HG03469 (cell line): ENCODE data around the gene NCLN.
"Not testable (repeated sequence)": the region's sequence is repeated elsewhere in the genome, so short reads cannot be mapped to it uniquely, and the experiment has no call there.

Source experiments
- ATAC-seq: cut with Tn5 transposase; IDR thresholded peaks from one replicate; pipeline ENCODE4 v1.9.1; 2021; ENCODE audit warnings: mild to moderate bottlenecking, moderate library complexity, moderate number of reproducible peaks; ENCODE audit not compliant: unreplicated experiment

The NCLN gene

DNA sequence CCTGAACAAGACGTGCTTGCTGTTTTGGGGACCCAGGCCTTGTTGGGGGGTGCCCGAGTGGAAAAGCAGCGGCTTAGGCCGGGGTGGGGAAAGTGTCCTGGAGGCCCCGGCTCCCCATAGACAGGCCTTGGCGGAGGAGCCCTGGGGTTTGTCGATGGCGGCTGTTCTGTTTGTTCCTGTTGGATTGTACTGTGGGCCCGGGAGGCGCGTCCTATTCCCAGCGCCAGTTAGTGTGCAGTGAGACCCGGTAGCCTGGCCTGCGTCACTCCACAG lies 11.1 kb downstream of the NCLN start:
- no peak for ATAC-seq

DNA sequence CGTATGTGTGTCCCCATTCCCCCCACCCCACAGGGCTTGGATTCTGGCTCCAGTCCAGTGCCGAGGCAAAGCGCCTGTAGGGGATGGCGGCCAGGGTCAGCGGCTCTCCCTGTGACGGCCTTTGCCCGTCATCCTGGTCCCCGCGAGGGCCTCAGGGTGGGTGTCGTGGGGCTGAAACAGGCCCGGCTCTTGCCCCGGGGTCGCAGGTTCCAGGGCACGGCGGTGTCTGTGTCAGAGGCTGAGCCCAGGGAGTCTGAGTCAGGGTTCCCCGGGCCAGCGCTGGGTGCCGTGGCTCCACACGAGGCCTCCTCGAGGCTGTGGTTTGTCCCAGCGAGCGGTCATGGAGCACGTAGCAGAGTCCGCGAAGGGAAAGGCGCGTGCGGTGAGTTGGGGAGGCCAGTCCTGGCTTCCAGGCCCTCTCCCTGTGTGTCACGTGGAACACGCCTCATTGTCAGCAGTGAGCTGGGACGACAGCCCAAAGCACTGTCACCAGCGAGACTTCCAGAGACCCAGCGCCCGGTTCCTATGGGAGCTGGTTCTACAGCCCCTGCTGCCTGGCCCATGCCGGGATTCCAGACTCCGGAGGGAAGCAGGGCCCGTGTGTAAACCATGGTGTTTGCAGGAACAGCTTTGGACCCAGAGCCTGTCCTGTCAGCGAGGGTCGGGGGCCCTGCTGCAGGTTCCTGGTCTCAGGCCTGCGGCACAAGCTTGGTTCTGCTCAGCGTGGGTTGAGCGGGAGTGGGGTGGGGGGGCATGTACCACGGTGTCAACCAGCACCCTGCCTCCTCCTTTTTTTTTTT lies 13.4 kb downstream of the NCLN start:
- ATAC-seq, result no peak

DNA sequence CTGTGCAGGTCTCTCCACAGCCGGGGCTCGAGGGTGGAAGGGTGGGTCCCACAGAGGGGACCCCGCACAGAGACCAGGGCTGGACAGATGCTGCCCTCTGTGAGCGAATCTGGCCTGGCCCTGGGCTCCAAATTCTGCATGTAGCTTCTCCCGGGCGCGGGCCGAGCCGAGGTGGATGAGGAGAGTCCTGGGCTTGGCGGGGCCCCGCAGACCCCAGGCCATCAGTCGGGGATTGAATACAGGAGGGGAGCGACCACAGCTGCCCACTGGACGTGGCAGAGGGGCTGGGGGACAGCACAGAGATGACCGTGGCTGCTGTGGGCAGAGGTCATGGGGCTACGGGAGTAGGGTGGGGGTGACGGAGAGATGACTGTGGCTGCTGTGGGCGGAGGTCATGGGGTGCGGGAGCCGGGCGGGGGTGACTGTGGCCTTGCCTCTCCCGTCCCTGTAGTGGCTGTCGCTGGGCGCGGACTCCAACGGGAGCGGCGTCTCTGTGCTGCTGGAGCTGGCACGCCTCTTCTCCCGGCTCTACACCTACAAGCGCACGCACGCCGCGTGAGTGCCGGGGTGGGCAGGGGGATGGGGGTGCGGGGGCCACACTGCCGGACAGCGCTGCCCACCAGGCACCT lies 15.5 kb downstream of the NCLN start:
- ATAC-seq, result no peak

DNA sequence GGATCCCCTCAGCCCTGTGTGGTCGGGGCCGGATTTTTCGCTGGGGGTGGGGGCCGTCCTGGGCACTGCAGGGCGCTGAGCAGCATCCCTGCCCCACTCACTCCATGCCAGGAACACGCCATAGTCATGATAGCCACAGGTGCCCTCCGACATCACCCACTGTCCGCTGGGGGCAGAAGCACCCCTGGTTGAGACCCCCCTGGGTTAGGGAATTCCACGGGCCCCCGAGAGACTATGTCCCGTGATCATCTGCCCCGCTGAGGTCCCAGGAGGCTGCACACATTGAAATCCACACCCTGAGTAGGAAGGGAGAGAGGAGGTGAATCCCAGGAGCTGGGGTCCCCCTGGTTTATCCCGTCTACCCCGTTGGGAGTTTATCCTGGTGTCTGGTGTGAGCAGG lies 16.2 kb downstream of the NCLN start:
- ATAC-seq, result no peak

DNA sequence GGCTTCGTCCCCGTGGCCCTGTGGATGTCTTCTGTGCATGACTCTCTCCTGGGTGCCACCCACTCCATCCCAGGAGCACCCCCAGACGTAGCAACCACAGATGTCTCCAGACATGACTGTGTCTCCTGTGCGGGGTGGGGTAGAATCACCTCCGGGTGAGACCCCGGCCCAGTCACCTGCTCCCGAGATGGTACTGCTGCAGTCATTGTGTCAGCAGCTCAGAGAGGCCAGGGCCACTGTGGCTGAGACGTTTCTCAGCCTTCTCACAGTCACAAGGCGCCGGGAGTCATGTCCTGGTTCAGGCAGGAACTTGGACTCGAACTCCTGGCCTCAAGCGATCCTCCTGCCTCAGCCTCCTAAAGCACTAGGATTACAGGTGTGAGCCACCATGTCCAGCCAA lies 16.6 kb downstream of the NCLN start:
- ATAC-seq, result no peak

DNA sequence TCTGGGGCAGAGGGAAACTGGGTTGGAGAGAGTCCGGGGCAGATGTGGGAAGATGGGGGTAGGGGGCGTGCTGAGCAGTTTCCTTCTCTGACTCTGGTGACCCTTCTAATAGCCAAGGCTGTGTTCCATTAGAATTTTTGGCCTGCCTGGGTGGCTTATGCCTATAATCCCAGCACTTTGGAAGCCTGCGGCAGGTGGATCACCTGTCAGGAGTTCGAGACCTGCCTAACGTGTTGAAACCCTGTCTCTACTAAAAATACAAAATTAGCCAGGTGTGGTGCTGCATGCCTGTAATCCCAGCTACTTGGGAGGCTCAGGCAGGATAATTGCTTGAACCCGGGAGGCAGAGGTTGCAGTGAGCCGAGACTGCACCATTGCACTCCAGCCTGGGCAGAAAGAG lies 17.2 kb downstream of the NCLN start:
- ATAC-seq, result not testable (repeated sequence)

DNA sequence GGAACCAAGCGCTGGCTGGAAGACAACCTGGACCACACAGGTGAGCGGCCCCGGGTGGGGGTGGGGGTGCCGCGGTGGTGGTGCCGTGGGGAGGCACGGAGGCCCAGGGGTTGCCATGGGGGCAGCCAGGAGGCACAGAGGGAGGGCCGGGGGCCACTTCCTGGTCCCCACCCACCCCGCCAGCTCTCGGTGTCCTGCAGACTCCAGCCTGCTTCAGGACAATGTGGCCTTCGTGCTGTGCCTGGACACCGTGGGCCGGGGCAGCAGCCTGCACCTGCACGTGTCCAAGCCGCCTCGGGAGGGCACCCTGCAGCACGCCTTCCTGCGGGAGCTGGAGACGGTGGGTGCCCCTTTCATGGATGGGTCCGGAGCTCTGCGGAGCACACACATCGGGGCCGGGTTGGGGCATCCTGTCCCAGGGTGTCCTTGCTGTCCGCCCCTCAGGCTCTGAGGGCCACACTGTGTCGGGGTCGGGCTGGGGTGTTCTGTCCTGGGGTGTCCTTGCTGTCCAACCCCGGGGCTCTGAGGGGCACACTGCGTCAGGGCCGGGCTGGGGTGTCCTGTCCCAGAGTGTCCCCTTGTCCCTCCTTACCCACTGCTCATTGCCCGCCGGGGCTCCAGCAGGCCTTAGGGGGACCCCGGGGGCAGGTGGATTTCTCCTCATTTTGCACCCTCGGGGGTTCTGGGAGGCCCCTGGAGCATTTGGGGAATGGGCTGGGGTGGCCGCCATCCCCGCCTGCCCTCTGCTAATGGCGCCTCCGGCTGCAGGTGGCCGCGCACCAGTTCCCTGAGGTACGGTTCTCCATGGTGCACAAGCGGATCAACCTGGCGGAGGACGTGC lies 18.3 kb downstream of the NCLN start:
- no peak for ATAC-seq

DNA sequence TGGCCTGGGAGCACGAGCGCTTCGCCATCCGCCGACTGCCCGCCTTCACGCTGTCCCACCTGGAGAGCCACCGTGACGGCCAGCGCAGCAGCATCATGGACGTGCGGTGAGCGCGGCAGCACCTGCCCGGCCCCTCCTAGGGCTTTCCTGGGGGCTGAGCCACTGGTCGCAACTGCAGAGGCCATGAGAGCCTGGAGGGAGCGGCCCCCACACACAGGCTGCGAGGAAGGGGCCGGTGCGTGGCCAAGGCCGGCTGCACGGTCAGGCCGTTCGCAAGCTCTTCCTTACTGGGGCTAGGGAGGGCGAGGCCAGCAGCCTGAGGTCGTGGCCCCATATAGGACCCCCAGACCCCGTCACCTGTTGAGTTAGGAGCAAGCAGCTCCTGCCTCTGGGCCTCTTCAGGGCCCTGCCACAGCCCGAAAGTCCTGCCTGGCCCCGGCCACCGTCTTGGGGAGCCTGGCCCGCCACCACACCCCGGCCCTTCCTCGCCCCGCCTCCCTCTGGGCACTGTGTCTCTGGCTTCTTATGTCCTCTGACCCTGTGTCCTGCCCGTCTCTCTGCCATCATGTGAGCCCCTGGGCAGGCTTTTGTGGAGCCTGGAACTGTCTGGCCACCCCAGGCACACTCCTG lies 19.0 kb downstream of the NCLN start:
- no peak for ATAC-seq

DNA sequence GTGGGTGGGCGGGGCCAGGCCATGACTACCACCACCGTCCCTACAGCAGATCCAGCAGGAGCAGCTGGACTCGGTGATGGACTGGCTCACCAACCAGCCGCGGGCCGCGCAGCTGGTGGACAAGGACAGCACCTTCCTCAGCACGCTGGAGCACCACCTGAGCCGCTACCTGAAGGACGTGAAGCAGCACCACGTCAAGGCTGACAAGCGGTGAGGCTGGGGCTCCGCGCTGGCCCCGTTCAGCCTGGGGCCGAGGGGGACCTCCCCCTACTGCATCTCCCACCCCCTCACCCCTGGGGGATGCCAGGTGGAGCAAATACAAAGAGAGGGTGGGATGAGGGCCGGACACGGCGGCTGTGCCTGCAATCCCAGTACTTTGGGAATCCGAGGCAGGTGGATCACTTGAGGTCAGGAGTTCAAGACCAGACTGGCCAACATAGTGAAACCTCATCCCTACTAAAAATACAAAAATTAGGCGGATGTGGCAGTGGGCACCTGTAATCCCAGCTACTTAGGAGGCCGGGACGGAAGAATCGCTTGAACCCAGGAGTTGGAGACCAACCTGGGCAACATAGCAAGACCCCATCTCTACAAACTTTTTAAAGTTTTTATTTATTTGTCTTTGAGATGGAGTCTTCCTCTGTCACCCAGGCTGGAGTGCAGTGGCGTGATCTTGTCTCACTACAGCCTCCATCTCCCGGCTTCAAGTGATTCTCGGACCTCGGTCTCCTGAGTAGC lies 20.7 kb downstream of the NCLN start:
- no peak for ATAC-seq

DNA sequence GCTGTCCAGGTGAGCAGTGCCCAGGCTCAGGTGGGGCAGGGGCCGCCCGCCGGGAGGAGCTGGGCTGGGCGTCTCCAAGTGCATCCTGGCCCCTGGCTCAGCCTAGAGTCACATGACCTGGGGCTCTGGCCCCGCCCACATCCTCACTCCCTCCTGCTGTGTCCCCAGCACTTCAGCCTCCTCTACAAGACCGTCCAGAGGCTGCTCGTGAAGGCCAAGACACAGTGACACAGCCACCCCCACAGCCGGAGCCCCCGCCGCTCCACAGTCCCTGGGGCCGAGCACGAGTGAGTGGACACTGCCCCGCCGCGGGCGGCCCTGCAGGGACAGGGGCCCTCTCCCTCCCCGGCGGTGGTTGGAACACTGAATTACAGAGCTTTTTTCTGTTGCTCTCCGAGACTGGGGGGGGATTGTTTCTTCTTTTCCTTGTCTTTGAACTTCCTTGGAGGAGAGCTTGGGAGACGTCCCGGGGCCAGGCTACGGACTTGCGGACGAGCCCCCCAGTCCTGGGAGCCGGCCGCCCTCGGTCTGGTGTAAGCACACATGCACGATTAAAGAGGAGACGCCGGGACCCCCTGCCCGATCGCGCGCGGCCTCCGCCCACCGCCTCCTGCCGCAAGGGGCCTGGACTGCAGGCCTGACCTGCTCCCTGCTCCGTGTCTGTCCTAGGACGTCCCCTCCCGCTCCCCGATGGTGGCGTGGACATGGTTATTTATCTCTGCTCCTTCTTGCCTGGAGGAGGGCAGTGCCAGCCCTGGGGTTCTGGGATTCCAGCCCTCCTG lies 21.9 kb downstream of the NCLN start:
- ATAC-seq, result no peak

DNA sequence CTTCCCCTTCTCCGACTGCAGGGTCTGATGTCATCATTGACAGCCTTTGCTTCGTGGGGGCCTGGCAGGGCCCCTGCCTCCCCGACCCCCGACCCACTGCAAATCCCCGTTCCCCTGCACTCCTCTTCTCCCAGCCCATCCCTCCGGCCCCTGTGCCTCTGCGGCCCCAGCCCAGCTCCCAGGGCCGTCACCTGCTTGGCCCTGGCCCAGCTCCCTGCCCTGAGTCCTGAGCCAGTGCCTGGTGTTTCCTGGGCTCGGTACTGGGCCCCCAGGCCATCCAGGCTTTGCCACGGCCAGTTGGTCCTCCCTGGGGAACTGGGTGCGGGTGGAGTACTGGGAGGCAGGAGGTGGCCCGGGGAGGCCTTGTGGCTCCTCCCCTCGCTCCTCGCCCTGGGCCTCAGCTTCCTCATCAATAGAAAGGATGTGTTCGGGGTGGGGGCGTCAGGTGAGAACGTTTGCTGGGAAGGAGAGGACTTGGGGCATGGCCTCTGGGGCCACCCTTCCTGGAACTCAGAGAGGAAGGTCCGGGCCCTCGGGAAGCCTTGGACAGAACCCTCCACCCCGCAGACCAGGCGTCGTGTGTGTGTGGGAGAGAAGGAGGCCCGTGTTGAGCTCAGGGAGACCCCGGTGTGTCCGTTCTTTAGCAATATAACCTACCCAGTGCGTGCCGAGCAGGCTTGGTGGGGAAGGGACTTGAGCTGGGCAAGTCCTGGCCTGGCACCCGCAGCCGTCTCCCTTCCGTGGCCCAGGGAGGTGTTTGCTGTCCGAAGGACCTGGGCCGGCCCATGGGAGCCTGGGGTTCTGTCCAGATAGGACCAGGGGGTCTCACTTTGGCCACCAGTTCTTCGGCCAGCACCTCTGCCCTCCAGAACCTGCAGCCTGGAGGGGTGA lies 22.8 kb downstream of the NCLN start:
- ATAC-seq, result no peak

DNA sequence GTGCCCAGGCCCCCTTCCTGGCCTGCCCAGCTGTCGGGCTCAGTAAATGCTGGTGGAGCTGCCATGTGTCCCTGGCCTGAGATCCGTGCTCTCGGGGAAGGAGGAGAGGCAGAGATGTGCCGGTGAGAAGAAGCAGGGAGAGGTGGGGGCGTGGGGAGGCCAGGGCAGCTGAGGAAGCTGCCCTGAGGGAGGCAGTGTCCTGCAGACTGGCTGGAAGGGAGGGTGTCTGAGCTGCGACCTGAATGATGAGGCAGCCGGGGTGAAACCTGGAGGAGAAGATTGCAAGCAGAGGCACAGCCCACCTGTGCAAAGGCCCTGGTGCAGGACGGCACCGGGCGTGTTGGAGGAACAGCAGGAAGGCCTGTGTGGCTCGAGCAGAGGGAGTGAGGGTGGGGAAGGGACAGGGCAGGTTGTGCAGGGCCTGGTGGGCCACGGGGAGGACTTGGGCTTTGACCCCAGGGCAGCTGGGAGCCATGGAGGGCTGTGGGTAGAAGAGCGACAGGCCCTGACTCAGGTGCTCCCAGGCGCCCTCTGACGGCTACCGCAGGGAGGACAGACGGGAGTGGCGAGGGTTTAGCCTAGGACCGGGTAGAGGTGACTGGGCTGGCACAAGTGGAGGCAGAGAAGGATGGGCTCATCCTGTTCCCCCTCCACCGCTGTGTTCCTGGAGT lies 24.8 kb downstream of the NCLN start:
- ATAC-seq, result no peak

DNA sequence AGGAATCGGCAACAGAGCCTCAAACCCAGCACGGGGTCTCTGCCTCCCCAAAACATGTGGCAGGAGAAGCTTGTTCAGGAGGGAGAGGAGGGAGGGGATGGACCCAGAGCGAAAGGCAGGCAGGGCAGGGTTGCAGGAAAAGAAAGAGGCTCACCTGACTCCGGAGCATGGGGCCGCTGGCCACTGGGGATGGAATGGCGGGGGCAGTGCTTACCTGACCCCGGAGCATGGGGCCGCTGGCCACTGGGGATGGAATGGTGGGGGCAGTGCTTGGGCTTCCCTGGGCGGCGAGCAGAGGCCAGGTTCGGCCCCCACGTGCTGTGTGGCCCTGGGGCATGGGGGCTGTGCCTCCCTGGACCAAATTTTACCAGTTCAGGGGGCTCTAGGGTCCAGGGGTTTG lies 25.5 kb downstream of the NCLN start:
- ATAC-seq, result no peak

DNA sequence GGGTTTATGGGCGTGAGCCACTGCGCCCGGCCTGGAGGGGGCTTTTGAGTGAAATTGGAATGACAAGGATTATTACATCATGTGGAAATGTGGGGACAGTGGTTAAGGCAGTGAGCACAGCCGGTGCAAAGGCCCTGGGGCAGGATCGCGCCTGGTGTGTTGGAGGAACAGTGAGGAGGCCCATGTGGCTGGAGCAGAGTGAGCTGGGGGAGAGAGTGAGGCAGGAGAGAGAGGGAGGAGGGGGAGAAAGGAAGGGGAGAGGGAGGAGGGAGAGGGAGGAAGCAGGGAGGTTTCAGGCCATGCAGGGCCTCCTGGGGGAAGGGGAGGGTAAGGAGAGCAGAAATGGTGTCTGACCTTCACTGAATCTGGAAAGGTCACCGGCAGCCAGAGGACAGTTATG lies 27.4 kb downstream of the NCLN start:
- ATAC-seq, result no peak

DNA sequence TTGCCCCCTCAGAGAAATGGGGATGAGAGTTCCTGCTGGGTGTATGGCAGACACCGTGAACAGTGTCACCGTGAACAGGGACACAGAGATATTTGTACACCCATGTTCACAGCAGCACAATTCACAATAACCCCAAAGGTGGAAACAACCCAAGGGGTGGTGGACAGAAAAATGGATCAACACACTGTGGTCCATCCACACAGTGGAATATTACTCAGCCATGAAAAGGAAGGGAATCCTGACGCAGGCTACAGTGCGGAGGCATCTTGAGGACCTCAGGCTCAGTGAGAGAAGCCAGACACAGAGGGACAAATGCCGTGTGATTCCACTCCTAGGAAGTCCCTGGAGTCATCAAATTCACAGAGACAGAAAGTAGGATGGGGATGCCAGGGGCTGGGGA lies 31.1 kb downstream of the NCLN start:
- ATAC-seq, result no peak

DNA sequence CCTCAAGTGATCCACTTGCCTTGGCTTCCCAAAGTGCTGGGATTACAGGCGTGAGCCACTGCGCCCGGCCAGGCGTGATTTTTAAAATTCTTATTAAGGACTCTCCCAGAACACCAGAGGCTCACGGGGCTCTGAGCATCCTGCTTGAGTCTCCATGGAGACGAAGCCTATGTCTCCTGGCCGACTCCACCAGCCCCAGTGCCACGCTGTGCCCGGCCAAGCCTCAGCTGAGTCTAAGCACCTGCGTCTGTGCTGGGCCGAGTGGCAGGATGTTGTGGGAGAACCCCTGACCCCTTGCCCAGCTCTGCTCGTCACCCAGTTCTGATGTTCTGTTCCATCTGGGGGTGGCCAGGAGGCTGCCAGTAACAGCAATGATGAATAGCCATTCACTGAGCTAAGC lies 34.8 kb downstream of the NCLN start:
- no peak for ATAC-seq

DNA sequence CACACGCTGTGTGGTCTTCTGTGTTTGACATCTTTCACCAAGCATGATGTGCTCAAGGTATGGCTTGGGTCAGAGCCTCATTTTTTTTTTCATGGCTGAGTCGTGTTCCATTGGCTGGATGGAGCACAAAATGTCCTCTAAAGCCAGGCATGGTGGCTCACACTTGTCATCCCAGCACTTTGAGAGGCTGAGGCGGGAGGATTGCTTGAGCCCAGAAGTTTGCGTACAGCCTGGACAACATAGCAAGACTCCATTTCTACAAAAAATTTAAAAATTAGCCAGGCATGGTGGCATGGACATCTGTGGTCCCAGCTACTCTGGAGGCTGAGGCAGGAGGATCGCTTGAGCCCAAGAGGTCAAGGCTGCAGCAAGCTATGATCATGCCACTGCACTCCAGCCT lies 35.8 kb downstream of the NCLN start:
- not testable (repeated sequence) for ATAC-seq

DNA sequence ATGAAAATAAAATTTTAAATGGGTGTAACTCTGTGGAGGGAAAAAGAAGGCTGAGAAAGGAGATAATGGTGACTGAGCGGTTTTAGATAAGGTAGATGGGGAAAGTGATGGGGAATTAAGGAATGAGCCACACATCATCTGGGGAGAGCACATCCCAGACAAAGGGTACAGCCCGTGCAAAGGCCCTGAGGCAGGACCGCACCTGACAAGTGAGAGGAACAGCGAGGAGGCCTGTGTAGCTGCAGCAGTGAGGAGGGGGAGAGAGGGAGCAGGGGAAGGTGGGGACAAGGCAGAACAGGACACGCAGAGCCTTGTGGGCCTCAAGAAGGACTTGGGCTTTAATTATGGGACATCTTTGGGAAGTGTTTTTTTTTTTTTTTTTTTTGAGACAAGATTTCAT lies 37.0 kb downstream of the NCLN start:
- ATAC-seq, result no peak
